Fibroblast of skin of back (primary cell): ENCODE data around the gene EIF4A3.

Experiments used
- DNase-seq: peaks from one replicate; pipeline ENCODE4 v3.0.0-alpha.2; 2013

The EIF4A3 gene

DNA sequence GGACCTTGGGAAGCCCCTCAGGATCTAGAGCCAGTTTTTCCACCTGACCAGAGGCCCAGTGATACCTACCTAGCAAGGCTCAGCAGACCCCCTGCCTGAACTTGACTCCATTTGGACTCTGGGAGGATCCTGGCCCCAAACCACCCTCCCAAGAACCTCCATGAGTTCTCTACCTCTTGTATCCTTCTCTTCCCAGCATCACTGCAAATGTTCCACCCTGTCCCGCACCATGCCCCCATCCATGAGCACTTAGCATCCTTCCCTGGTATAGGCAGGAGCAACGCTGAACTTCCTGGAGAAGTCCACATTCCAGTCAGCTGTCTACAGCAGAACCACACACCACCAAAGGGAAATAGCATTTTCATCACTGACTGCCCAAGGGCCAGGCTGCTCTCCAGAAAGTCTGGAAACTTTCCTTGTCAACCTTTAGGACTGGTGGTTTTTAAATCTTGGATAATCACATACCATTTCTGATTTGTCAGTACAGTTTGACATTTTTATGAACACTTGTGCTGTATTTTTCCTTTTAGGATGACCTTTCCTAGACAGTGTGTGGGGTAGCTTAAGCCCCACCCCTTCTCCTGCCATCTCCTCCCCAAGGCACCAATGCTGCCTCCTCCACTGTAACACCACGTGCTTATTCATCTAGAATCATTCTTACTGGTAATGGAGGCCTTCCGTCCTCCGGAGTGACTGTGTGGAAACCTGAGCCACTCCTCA is 13.9 kb downstream of the EIF4A3 start:
- DNase-seq, result no peak

DNA sequence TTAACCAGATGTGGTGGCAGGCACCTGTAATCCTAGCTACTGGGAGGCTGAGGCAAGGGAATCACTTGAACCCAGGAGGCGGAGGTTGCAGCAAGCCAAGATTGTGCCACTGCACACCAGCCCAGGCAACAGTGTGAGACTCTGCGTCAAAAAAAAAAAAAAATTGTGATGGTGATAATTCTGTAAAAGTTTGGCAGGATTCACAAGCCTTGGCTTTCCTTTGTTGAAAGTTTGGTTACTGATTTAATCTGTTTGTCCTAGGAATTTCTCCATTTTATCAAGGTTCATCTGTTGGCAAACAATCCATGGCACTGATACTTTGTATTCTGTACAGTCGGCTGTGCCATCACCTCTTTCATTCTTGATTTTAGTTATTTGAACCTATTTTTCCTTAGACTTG is 15.9 kb downstream of the EIF4A3 start:
- no peak for DNase-seq

DNA sequence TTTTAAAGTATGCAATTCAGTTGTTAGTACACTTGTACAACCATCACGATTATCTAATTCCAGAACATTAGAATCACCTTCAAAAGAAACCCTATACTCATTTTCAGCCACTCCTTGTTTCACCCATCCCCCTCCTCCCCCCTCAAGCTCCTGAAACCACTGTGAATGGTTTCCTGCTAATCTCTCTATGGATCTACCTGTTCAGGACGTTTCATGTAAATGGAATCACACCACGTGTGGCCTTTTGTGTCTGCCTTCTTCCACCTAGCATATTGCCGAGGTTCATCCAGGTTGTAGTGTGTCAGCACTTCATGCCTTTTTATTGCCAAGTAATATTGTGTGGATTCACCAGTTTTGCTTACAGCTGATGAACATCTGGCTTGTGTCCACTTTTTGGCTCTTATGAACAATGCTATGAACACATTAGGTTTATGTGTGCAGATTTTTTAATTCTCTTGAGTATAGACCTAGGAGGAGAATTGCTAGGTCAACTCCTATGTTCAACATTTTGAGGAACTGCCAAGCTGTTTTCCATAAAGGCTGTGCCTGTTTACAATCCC is 17.8 kb downstream of the EIF4A3 start:
- no peak for DNase-seq

DNA sequence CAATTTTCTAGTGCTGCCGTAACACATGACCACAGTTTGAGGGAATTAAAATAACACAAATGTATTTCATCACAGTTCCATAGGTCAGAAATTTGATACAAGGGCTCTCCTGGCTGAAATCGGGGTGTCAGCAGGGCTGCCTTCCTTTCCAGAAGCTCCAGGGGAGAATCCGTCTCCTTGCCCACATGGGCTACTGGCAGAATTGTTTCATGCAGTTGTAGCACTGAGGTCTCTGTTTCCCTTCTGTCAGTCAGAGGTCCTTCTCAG is 20.5 kb downstream of the EIF4A3 start:
- DNase-seq, result no peak

DNA sequence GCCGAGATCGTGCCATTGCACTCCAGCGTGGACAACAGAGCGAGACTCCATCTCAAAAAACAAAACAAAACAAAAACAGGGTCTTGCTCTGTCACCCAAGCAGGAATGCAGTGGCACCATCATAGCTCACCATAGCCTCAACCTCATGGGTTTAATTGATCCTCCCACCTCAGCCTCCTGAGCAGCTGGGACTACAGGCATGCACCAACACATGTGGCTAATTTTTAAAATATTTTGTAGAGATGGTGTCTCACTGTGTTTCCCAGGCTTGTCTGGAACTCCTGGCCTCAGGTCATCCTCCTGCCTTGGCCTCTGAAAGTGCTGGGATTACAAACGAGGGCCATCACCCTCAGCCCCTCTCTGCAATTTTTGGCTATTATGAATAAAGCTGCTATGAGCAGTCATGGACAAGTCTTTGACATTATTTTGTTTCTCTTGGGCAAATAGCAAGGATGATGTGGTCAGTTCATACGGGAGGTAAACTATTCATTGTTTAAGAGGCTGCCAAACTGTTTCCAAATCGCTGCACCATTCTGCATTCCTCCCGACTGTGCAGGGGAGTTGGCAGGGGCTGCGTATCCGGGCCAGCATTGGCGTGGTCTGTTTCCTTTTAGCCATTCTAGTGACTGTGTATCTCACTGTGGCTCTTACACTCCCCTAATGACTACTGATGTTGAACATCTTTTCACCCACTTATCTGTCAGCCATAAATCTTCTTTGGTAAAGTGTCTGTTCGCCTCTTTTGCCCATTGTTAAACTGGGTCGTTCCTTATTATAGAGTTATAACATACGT is 21.1 kb downstream of the EIF4A3 start:
- DNase-seq, result peak; percentile 48

DNA sequence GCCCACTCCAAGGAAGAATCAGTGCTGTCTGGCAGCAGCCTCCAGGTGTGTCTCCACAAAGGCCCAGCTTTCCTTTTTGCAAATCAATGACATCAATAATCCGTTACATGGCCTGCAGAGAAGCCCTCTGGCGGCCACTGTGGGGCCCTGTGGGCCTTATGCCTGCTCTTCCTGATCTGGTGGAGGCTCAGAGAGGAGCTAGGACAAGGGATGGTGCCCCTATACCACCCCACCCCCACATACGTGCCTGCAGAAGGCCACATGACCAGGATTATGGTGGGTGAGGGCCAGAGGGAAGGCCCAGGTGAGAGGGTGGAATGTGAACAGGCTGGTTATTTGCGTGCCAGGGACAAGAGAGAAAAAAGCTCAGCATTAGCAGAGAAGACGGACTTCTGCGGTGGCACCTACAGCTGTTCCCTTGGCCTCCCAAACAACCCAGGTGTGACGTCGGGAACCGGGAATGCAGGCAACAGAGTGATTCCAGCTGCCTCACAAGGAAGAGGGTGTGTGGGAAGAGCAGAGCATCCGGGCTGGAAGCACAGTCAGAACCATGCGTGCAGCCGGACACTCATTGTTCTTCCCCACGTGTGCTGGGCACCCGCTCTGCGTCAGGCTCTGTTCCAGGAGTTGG is 22.5 kb downstream of the EIF4A3 start:
- DNase-seq, result no peak

DNA sequence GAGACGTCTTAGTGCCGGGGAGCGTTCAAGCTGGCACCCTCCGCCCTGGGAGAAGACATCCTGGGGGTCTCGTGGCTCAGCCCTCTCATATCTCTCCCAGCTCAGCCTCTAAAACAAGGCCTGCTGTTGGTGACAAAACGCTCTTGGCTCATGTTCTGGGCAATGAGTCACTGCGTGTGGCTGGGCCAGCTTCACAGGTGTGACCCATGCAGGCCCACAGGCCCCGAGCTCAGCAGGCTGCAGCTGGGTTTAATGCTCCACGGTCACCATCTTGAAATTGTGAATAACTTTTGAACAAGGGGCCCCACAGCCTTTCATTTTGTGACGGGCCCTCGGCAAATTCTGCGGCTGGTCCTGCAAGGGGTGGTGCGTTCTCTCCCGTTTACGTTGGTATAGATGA is 23.1 kb downstream of the EIF4A3 start:
- no peak for DNase-seq

DNA sequence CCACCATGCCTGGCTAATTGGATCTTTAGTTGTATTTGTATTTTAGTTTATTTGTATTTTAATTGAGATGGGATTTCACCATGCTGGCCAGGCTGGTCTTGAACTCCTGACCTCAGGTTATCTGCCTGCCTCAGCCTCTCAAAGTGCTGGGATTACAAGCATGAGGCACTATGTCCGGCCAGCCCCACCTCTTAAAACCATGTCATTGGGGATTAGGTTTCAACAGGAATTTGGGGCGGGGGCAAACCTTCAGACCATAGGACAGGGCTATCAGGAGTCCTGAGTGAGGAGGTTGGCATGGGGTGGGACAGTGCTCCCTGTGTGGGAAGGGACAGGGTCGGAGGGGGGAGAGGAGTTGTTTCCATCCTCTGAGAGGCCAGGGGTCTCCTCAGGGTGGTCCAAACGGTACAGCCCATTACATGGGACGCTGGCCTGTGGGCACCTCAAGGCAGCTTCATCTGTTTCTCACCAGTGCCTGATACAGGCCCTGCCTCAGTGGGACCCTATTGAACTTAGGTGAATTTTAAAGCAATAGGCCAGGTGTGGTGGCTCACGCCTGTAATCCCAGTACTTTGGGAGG is 23.9 kb downstream of the EIF4A3 start:
- no peak for DNase-seq

DNA sequence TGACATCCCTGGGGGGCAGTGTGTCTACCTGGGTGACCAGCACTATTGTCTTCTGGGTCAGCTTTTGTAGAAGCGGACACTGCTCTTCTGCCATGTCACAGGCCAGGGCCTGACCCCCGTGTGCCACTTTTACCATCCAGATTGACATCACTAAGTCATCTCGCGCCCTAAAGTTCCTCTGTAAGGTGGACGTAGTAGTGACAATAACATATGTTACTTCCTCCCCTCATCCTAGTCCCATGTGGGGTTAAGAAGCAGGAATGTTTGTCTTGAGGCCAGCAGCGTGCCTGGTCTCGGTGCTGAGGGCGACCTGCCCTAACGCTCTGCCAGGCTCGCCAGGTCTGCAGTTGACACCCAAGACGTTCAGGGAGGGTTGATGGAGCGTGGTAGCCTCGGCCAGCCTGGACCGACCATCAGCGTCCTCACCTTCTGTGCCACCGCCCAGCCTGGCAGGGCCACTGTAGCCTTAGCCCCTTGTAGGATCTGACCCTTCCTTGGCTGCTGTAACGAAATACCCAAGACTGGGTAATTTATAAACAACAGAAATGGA is 24.8 kb downstream of the EIF4A3 start:
- DNase-seq, result no peak

DNA sequence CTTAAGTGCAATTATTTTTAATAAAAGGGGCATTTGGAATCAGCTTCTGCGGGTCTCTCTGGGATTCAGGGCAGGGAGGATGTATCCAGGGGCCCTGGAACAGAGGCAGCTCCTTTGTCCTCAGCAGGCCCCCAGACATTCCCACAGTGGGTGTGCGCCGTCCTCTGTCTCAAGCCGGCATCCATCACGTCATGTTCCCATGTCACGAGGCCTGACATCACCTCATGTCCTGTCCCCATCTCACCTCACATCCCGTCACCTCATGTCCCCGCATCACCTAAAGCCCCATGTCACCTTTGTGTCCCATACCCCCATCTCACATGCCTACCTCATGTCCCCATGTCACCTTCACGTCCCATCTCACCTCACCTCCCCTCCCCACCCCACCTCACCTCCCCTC is 27.1 kb downstream of the EIF4A3 start:
- DNase-seq, result no peak

DNA sequence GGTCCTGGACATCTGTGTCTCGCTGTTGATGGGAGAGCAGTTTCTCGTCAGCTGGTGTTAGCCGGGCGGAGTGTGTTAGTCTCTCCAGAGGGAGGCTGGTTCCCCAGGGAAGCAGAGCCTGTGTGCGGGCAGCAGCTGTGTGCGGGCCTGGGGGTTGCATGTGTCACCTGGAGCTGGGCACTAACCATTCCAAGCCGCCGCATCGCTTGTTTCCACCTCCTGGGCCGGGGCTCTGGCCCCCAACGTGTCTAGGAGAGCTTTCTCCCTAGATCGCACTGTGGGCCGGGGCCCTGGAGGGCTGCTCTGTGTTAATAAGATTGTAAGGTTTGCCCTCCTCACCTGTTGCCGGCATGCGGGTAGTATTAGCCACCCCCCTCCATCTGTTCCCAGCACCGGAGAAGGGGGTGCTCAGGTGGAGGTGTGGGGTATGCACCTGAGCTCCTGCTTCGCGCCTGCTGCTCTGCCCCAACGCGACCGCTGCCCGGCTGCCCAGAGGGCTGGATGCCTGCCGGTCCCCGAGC is 27.6 kb downstream of the EIF4A3 start:
- DNase-seq, result no peak

DNA sequence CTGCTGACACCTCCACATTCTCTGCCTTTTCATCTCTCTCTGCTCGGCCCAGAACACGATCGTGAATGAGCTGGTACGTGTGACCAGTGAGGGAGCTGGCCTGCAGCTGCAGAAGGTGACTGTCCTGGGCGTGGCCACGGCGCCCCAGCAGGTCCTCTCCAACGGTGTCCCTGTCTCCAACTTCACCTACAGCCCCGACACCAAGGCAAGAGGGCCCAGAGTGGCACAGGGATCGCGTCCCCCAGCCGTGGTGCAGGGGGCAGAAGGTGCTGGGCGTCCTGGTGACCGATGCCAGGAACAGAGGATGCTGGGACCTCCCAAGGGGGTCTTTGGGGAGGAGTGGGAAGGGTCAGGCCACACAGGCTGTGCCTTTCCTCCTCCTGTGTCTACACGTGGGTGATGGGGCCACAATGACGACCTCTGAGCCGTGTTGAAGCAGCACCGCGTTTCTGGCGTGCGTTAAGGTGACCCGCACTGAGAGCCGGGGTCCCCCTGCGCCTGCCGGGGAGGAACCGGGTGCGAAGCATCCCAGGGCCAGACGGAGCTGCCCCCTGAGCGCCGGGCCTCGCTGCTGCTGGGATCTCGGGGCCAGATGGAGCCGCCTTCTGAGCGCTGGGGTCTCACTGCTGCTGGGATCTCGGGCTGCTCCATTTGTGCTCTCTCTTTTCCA is 28.2 kb downstream of the EIF4A3 start:
- no peak for DNase-seq

DNA sequence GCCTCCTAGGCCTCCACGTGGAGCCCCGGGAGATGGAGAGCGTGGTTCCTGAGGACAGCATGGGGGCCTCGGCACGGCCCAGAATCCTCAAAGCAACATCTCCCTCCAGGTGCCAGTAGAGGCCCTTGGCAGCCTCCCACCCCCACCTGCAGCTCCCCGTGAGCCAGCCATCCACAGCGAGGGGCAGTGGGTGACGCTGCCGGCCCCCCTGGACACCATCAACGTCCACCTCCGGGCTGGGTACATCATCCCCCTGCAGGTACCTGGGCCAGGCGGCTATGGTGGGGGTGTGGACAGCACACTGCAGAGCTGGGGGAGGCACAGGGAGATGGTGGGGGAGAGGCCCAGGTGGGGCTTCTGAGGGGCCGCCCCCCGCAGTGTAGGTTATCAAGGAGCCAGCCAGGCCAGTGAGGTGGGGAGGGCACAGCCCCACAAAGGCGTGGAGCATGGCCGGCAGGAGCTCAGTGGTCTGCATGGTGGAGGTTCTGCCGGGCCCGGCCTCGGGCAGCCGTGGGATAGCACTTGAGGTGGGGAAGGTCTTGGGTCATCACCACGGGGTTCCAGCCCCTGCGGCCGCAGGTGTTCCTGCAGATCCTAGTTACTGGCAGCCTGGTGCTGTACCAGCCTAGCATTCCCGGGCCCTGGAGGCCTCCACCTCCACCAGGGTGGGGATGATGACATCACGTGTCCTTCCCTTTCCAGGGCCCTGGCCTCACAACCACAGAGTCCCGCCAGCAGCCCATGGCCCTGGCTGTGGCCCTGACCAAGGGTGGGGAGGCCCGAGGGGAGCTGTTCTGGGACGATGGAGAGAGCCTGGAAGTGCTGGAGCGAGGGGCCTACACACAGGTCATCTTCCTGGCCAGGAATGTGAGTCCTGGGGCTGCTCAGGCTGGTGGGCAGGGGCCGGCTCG is 29.2 kb downstream of the EIF4A3 start:
- no peak for DNase-seq

DNA sequence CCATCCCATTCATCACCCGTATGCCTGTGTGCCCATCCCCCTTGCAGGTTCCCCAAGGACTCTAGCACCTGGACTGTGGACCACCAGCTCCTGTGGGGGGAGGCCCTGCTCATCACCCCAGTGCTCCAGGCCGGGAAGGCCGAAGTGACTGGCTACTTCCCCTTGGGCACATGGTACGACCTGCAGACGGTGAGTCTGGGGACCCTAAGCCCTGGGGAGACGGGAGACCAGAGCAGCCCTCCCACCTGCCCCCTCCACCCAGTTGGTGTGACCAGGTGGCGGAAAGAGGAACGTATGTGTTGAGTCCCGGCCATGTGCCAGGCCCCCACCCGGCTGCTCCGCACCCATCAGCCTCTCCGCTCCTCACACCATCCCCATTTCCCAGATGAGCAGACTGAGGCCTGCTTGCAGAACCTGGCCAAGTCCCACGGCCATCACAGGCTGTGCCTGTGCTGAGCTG is 30.0 kb downstream of the EIF4A3 start:
- no peak for DNase-seq

DNA sequence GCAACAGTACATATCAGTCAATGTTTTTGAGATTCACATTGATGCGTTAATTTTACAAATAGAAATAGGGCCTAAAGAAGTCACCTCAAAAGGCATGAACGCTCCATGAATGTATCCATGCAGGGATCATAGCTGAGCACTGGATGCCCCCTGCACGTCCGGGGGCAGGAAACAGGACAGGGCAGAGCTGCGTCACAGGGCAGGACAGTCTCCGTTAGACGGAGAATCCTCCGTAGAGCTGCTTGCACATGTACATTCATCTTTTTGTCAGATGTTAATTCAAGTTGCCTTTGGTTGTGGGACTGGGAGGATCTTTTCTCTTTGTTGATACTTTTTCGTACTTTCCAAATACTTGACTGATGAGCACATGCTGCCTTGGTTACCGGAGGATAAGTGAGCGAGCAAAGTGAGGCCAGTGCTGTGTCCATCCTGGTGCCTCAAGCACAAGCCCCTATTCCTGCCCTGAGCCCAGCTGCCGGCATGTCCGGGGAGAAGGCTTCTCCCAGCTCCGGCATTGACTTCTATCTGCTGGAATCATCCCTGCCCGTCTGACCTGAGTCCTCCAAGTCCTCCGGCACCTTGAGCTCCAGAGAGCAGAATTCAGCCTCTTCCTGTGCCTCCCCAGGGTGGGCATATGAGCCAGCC is 30.5 kb downstream of the EIF4A3 start:
- no peak for DNase-seq

DNA sequence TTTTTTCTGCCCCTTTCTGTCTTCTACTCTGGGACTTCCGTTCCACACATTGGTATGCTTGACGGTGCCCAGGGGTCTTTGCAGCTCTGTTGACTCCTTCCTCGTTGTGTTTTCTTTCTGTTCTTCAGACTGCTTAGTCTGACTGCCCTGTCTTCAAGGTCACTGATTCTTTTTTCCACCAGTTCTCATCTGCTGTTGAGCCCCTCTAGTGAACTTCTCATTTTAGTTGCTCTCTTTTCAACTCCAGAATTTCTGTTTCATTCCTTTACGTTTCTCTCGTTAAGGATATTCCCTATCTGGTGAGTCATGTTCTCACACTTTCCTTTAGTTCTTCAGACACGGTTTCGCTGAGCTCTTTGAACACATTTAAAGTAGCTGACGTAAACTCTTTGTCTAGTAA is 31.8 kb downstream of the EIF4A3 start:
- no peak for DNase-seq

DNA sequence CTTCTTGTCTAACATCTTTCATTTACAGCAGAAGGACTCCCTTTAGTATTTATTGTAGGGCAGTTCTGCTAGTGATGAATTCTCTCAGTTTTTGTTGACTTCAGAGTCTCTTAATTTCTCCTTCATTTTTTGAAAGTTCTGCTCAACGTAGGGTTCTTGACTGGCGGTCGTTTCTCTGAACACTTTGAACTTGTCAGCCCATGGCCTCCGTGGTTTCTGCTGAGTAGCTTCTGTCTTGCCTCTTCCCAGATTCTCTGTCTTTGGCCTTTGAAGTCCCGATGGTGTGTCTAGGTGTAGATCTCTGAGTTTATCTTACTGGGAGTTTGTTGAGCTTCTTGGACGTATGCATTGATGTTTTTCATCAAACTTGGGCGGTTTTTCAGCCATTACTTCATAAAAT is 32.2 kb downstream of the EIF4A3 start:
- no peak for DNase-seq

DNA sequence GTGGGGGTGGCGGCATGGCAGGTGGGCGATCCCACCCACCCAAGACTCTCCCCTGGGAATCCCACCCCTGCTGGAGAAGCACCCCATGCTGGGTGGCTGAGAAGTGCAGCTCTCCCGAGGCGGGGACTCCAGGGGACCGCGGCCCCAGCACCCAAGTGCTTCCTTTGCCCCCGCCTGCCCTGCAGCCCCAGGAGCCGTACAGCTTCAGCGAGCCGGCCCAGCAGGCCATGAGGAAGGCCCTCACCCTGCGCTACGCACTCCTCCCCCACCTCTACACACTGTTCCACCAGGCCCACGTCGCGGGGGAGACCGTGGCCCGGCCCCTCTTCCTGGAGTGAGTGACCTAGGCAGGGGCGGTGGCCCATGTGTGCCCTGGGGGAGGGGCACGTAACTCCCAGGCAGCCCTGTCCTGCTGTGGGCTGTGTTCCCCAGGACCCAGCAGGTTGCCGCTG is 33.9 kb downstream of the EIF4A3 start:
- no peak for DNase-seq

DNA sequence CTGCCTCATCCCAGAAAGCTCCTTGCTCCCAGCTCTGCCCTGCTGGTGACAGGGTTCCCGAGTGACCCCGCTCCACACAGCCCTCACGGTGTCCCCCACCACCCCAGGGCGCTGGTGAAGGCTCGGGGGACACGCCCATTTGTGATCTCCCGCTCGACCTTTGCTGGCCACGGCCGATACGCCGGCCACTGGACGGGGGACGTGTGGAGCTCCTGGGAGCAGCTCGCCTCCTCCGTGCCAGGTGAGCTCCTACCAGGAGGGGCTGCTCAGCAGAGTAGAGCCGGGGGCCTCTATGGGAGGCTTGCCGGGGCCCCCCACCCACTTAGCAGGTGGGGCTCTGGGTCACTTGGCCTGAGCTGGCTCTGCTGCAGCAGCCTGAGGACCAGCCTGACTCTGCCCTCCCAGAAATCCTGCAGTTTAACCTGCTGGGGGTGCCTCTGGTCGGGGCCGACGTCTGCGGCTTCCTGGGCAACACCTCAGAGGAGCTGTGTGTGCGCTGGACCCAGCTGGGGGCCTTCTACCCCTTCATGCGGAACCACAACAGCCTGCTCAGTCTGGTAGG is 34.4 kb downstream of the EIF4A3 start:
- no peak for DNase-seq
